Aorta (tissue), 5 donors: ENCODE measurements around the gene SF3B6. TPM values are rescaled to one million over a fixed set of nuclear protein-coding genes. Genes with fewer than 3 reads are reported as not detected.
A peak's percentile ranks its signal among the peaks of the same experiment; 100 is the strongest.

Experiments
- ATAC-seq: fragments of 200-7000 bp; cut with Tn5 transposase; one replicate; pipeline ENCODE4 v1.9.1; 2022; ENCODE audit warnings: moderate library complexity; ENCODE audit not compliant: low FRiP score
- DNase-seq, 2 donors: peaks; one replicate each; pipeline ENCODE4 v3.0.0-alpha.2; 2020
- H3K27ac ChIP-seq, 2 donors: one replicate each; pipeline ENCODE4 v1.5.1; 2013; ENCODE audit warnings: low read length in 2 of 2, mild to moderate bottlenecking in 2 of 2, moderate library complexity in 2 of 2, control low read depth in 1 of 2, inconsistent platforms in 1 of 2, low read depth in 1 of 2
- H3K27me3 ChIP-seq, 2 donors: one replicate each; pipeline ENCODE4 v1.6.1; 2013; ENCODE audit warnings: control low read depth in 1 of 2, low read length in 1 of 2, mild to moderate bottlenecking in 1 of 2, moderate library complexity in 1 of 2; ENCODE audit not compliant: insufficient read depth in 2 of 2, control insufficient read depth in 1 of 2
- H3K36me3 ChIP-seq, 2 donors: one replicate each; pipeline ENCODE4 v1.6.1; 2013; ENCODE audit warnings: control low read depth in 1 of 2, low read length in 1 of 2, mild to moderate bottlenecking in 1 of 2; ENCODE audit not compliant: insufficient read depth in 2 of 2, control insufficient read depth in 1 of 2
- H3K4me1 ChIP-seq, 2 donors: one replicate each; pipeline ENCODE4 v1.6.1; 2013; ENCODE audit warnings: low read length in 2 of 2, control low read depth in 1 of 2, mild to moderate bottlenecking in 1 of 2, moderate library complexity in 1 of 2; ENCODE audit not compliant: insufficient read depth in 2 of 2, control insufficient read depth in 1 of 2
- H3K4me3 ChIP-seq, 2 donors: one replicate each; pipeline ENCODE4 v1.5.1; 2013; ENCODE audit warnings: low read length in 2 of 2, control low read depth in 1 of 2, mild to moderate bottlenecking in 1 of 2
- H3K9me3 ChIP-seq: one replicate; pipeline ENCODE4 v1.6.1; 2013; ENCODE audit warnings: mild to moderate bottlenecking, low read length; ENCODE audit not compliant: control insufficient read depth
- WGBS, 2 donors: extraction: QIAGEN DNeasy Blood & Tissue Kit; methylation state at CpG; one replicate each; pipeline ENCODE4 v1.1.7; 2013; 5-methylcytosine and 5-hydroxymethylcytosine counted together
- intact Hi-C, 2 donors: fragments of 100-400 bp; cut with DNase I; formaldehyde crosslinking; loops; one replicate each; pipeline versions ENCODE4 v1.14.2 to v1.15.0; 2022
- long read RNA-seq, 2 donors: library from polyadenylated mRNA; unstranded; transcript quantifications; one replicate each; pipeline ENCODE4 v2.0.0, GENCODE V29; 2020 to 2021
- polyA plus RNA-seq, 2 donors: library from polyadenylated mRNA; stranded (reverse); fragments of 200-250 nt; gene quantifications; one replicate each; pipeline ENCODE4 v1.2.3, GENCODE V29; 2013
- total RNA-seq, 2 donors: library from RNA; stranded (reverse); fragmentation: NEBNext Ultra II Directional; extraction: Animal tissue kit (Norgen Biotek cat#: 25700); gene quantifications; one replicate each; pipeline ENCODE4 v1.2.1, GENCODE V29; 2021
- donor health status: healthy with polysubstance abuse.
- donor health status: Bipolar disorder and iron deficiency.
- donor health status: DM: no; HTN: no; CAD: no.
- donor health status: DM: no; HTN: no; CAD: no.
- donor health status: DM: yes; HTN: yes; CAD: no.

The SF3B6 gene, protein sequence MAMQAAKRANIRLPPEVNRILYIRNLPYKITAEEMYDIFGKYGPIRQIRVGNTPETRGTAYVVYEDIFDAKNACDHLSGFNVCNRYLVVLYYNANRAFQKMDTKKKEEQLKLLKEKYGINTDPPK
- 10 to 100 TPM; 54.4 to 60.5 TPM for total RNA-seq
- polyA plus RNA-seq, result 100 to 1,000 TPM; 115 to 158 TPM
- long read RNA-seq, donor 1, transcript SF3B6-201 (4 exons, 770 nt), result major isoform, 16 of 17 reads
- long read RNA-seq, donor 1, partial matches to known transcripts, result 1 of 17 reads
- long read RNA-seq, donor 1, other reads (novel, unspliced or antisense), result 0 of 17 reads
- long read RNA-seq, donor 2, transcript SF3B6-201 (4 exons, 770 nt), result major isoform, 22 of 24 reads
- long read RNA-seq, donor 2, partial matches to known transcripts, result 1 of 24 reads
- long read RNA-seq, donor 2, other reads (novel, unspliced or antisense), result 1 of 24 reads

DNA sequence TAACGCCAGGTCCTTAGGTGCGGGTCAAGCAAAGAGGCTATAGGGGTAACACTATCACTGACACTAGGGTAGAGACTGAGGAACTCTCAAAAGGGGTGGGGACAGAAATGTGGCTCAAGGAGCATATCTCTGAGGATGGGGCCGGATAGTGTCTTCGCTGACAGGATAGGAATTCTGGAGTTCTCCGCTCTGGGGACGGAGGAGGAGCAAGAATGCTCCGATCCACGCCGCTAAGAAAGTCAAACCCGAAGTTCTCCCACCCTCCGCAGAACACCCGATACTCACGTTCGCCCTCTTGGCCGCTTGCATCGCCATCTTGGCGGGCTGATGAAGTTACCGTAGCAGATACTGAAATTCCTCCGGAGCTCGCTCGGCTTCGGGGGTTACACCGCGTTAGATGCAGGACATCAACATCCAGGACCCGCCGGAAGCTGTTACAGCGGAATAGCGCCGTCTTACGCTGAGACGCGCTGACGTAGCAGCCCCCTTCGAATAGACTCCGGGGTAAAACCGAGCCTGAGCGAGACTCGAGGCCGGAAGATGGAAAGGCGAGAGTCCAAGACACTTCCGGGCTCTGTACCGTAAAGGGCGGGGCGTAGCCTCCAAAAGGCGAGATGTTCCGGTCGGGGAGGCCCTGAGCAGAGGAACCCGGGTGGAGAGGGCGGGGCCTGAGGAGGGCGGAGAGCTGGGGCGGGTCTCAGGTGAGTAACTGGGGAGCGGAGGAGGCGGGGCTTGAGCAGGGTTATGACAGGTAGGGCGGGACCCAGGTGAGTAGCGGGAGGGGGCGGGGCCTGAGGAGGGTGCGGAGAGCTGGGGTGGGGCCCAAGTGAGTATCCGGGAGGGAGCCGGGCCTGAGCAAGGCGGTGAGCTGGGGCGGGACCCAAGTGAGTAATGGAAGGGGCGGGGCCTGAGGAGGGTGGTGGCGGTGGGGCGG, at the start of gene SF3B6:
TSS of gene SF3B6 (minus strand) at position 412 of the 934 bp plus-strand sequence. CDS start at position 315, 97 bp downstream.
- WGBS, 2 donors, result 0 to 1% methylated on average over 63 to 64 of the region's 64 CpGs
- no peaks in the 10 kb centered on the region for H3K9me3 ChIP-seq
- intact Hi-C loops, result loop anchor here (2.0 to 5.0 kb wide), 2 partner anchors 25 to 149 kb away; partner anchors contain the start of gene ATAD2B (in 1 of the 2)

DNA sequence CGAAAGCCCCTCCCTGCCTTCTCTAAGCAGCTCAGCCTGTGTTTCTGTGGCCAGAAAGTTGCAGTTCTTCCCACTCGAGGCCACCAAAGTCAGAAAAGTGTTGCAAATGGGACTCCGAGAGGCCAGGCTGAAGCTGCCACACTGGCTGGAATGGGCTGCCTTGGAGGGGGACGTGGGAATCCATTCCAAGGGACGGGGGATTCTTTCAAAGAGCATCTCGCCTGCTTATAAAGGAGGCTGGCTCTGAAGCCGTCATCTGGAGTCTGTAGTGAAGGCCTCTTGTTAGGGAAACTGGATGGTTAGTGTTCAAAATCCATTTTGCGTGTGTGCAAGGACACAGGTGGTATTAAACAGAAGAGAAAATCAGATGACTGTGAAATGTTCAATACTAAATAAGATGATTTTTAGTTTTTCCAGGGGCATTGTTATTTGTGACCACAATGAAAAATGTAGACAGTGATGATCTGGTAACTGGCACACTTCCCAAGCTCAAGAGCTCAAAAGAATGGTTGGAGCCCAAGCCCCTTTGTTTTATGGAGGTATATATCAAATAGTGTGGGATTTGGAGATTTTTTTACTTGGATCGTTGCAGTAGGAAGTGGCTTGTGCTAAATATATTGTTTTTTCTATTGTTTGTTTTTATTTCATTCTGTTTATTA, 47.9 kb upstream of the SF3B6 start:
- 2 to 6% methylated on average over 9 of the region's 9 CpGs for WGBS, 2 donors
- intact Hi-C loops, result no loop called here
- no peaks in the 10 kb centered on the region for H3K4me1 ChIP-seq
- H3K4me3 ChIP-seq, result peak overlapping the region; percentile 59 to 64
- H3K36me3 ChIP-seq, result no peaks in the 10 kb centered on the region
- peak overlapping the region; percentile 47 to 87 for H3K27ac ChIP-seq
- no peaks in the 10 kb centered on the region for H3K9me3 ChIP-seq
- H3K27me3 ChIP-seq, result no peaks in the 10 kb centered on the region
- ATAC-seq, result peak; percentile 21
- no peak for DNase-seq

More for the DNA sequence above, at the start of gene SF3B6:
- Histone ChIP-seq H3K36me3 (peaks cover 0 to 2% of the 10 kb centered on the region in 2 donors), H3K27me3 (no peaks in the 10 kb centered on the region), H3K4me3 (peak within 1 kb of the TSS; percentile 65 to 94), H3K27ac (peak within 1 kb of the TSS; percentile 20 to 90), H3K4me1 (no peaks in the 10 kb centered on the region)
- DNase-seq (peak; percentile 99), ATAC-seq (peak; percentile 97)

DNA sequence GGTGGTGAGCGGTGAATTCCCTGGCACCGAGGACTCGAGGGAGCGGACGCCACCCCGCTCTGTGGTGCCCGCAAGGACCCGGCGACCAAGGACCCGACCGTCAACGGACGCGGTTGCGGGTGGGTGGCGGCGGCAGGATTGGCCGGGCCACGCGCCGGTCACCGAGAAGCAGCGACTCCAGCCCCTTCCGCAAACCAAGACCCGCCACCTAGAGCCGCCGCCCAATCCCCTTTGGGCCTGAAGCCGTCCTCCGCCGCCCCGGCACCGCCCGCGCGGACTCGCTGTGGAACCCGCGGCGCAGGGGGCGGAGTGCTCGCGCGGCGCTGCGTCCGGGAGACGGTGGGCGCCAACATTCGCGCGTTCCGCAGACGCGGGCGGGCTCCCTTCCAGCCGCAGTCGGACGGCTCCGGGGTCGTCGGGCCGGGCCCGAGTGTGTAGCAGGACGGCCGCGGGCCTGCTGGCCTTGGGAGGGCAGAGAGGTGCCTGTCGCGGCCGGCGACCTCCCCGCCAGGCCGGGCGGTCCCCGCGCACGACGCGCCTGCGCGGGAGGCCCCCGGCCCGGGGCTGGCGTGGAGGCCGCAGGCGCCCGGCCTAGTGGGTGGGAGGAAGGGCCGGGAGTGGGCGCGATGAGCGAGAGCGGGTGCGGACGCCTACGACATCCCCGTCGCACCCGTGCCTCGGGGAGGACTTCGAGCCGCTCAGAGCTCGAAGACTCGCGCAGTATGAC, 47.2 kb upstream of the SF3B6 start, which contains the start of the genes FAM228B and PFN4:
TSS of gene FAM228B (plus strand) at position 275 of the 727 bp plus-strand sequence. CDS start 893 bp downstream, outside the sequence.
TSS of gene PFN4 (minus strand) at position 140 of the 727 bp plus-strand sequence. CDS start 799 bp downstream, outside the sequence.
- WGBS, 2 donors, result 0% methylated on average over 84 to 103 of the region's 103 CpGs
- peak within 1 kb of the TSS; percentile 79 to 87 for H3K27ac ChIP-seq
- H3K9me3 ChIP-seq, result no peaks in the 10 kb centered on the region
- no peaks in the 10 kb centered on the region for H3K27me3 ChIP-seq
- DNase-seq (peak; percentile 94 to 96), ATAC-seq (peak; percentile 97)
- peak within 1 kb of the TSS; percentile 59 to 64 for H3K4me3 ChIP-seq
- H3K36me3 ChIP-seq, result no peaks in the 10 kb centered on the region
- intact Hi-C loops, result no loop called here
- no peaks in the 10 kb centered on the region for H3K4me1 ChIP-seq

DNA sequence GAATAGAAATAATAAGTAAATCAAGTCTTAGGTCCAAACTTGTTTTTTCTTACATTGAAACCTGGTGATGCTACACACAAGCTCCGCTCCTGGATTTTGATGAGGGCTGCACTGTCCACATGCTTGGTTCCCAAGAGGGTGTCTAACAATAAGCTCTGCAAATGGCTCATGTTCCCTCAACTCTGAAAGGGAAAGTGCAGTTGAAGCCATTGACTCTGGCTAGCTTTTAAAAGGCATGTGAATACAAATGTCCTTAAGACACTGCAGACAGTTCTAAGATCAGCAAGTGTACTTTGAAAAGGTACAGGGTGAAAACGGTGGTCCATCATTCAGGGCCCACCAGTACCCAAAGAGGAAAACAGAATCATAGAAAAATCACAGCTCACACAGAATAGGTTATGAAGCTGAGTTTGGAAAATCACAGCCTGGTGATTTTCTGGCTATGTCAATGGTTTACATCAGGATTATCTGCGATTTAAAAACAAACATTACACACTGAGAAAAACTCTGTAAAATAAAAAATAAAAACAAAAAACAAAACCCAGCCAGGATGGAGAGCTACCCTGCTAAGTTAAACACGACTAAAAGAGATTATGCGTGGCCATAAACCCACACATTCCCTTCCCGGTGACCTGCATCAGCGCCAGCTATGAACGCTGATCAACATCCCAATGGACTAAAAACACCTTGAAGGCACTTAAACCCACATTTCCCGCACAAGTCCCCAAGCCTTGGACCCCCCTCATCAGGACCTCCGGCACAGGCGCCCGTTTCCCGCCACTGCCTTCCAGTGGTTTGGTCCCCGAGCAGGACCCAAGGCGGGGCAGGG, 46.5 kb upstream of the SF3B6 start:
- intact Hi-C loops, result no loop called here
- ATAC-seq, result no peak

DNA sequence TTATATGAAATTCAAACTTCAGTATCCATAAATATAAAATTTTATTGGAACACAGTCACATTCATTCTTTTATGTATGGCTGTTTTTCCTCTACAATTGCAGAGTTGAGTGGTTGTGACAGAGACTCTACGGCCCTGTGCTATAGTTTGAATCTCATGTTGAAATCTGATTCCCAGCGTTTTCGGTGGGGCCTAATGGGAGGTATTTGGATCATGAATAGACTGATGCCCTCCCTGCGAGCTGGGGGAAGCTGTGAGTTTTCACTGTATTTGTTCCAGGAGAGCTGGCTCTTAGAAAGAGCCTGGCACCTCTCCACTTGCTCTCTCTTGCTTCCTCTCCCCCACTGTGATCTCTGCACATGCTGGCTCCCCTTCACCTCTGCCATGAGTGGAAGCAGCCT, 45.3 kb upstream of the SF3B6 start:
- Histone ChIP-seq H3K4me3 (no peak overlapping the region), H3K27me3 (no peaks in the 10 kb centered on the region), H3K27ac (peak overlapping the region in 1 of 2 donors; percentile 45), H3K9me3 (no peaks in the 10 kb centered on the region), H3K4me1 (no peaks in the 10 kb centered on the region), H3K36me3 (no peaks in the 10 kb centered on the region)
- ATAC-seq, result no peak
- DNase-seq, result no peak
- WGBS, 2 donors, result 3 to 16% methylated on average over 4 of the region's 4 CpGs
- intact Hi-C loops, result no loop called here

More for the DNA sequence above, 46.5 kb upstream of the SF3B6 start:
- Histone ChIP-seq H3K27me3 (no peaks in the 10 kb centered on the region), H3K27ac (peak overlapping the region; percentile 79 to 87), H3K4me3 (peak overlapping the region; percentile 59 to 64), H3K36me3 (no peaks in the 10 kb centered on the region), H3K9me3 (no peaks in the 10 kb centered on the region), H3K4me1 (no peaks in the 10 kb centered on the region)
- DNase-seq, result no peak
- WGBS, 2 donors, result 8 to 9% methylated on average over 15 of the region's 15 CpGs

DNA sequence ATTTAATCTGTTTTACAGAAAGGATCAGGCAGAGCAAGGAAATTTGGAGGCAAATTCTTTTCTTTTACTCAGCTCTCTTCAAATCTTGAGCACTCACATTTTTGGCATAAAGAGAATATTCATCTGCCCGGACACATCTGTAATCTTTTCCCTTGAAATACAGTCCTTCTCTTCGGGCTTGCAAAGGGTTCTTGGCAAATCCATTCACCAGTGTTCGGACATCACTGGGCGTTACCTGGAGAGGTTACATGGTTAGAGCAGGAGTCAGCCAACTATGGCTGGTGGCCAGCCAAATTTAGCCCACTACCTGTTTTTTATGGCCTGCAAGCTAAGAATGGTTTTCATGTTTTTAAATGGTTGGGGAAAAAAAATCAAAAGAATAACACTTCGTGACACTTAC, 44.9 kb upstream of the SF3B6 start:
- H3K9me3 ChIP-seq, result no peaks in the 10 kb centered on the region
- no peaks in the 10 kb centered on the region for H3K4me1 ChIP-seq
- H3K27ac ChIP-seq, result no peak overlapping the region
- H3K4me3 ChIP-seq, result no peak overlapping the region
- DNase-seq (no peak), ATAC-seq (no peak)
- H3K36me3 ChIP-seq, result no peaks in the 10 kb centered on the region
- WGBS, 2 donors, result 11% methylated on average over 5 of the region's 5 CpGs
- intact Hi-C loops, result no loop called here
- no peaks in the 10 kb centered on the region for H3K27me3 ChIP-seq

DNA sequence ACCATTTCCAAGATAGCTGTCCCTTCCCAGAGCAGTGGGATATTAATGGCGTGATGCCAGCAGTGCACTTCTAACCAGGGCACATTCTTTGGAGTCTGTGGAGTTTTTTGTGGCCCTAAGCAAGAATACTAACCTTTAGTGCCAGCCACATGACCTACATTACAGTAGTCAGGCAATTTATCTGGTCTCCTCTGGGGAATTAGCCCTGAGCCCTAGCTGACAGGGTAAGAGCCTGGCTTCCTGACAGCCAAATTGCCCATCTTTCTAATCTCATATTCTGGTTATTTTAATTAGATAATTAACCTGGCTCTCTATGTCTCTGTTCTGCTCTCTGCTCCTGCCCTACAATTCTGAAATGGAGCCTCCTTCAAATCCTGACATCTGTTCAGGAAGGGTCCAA, 41.8 kb upstream of the SF3B6 start:
- intact Hi-C loops, result no loop called here
- WGBS, 2 donors, result 65 to 78% methylated on average over 1 of the region's 1 CpG
- Histone ChIP-seq H3K4me3 (no peak overlapping the region), H3K27me3 (no peaks in the 10 kb centered on the region), H3K27ac (no peak overlapping the region), H3K9me3 (peaks cover 1% of the 10 kb centered on the region), H3K4me1 (no peaks in the 10 kb centered on the region), H3K36me3 (peaks cover 0 to 2% of the 10 kb centered on the region in 2 donors)
- DNase-seq (no peak), ATAC-seq (no peak)
